Panc1 (cell line): ENCODE measurements around the gene GLT1D1. TPM values are rescaled to one million over a fixed set of nuclear protein-coding genes. Genes with fewer than 3 reads are reported as not detected.

ENCODE experiments used
- ATAC-seq: fragments of 200-7000 bp; cut with Tn5 transposase; 2 replicates; pipeline ENCODE4 v1.9.1; 2020; ENCODE audit warnings: mild to moderate bottlenecking, moderate library complexity
- BruUV-seq: library from RNA; stranded (reverse); fragments of 400-500 nt; replicated peaks from 2 replicates; lab custom pipeline; 2021; lab: Mats Ljungman, UMichigan
- CTCF ChIA-PET: fragments of 300-600 bp; sonication (Branson Sonifier 250); formaldehyde crosslinking; loops from one replicate; lab custom pipeline; 2022; ENCODE audit warnings: antibody characterized with exemption; lab: Charles Lee
- POLR2A ChIA-PET: fragments of 300-600 bp; sonication (Branson Sonifier 250); formaldehyde crosslinking; loops from one replicate; lab custom pipeline; 2022; ENCODE audit warnings: antibody characterized with exemption; lab: Charles Lee
- DNase-seq: peaks from one replicate; pipeline ENCODE4 v3.0.0-alpha.2; 2010; ENCODE audit warnings: low read depth, low spot score
- H3K27ac ChIP-seq: 2 replicates; pipeline ENCODE4 v1.5.1; 2011; ENCODE audit warnings: mild to moderate bottlenecking, low read length, inconsistent platforms
- H3K27me3 ChIP-seq: fragments of 200-500 bp; sonication (Bioruptor generic); 2 replicates; pipeline ENCODE4 v1.6.0; 2014; ENCODE audit warnings: low read length, inconsistent platforms; ENCODE audit not compliant: control insufficient read depth, insufficient read depth
- H3K36me3 ChIP-seq: fragments of 200-500 bp; sonication (Bioruptor generic); 2 replicates; pipeline ENCODE4 v1.5.1; 2014; ENCODE audit warnings: inconsistent platforms, mild to moderate bottlenecking, low read length, moderate library complexity; ENCODE audit not compliant: control insufficient read depth, insufficient read depth
- H3K4me1 ChIP-seq: 2 replicates; pipeline ENCODE4 v1.5.1; 2011; ENCODE audit warnings: inconsistent platforms, mild to moderate bottlenecking, low read length, moderate library complexity; ENCODE audit not compliant: control insufficient read depth, insufficient read depth
- H3K4me3 ChIP-seq, 2 experiments: 2 replicates each; pipeline ENCODE4 v1.5.1; 2011 to 2012; ENCODE audit warnings: low read depth in 2 of 2, low read length in 2 of 2, mild to moderate bottlenecking in 2 of 2, inconsistent platforms in 1 of 2, moderate library complexity in 1 of 2
- H3K9me3 ChIP-seq: fragments of 200-500 bp; sonication (Bioruptor generic); 2 replicates; pipeline ENCODE4 v1.5.1; 2014; ENCODE audit warnings: low read depth, mild to moderate bottlenecking, inconsistent platforms, low read length, moderate library complexity; ENCODE audit not compliant: control insufficient read depth, insufficient read depth
- POLR2AphosphoS5 ChIP-seq: IDR thresholded peaks from 2 replicates; pipeline ENCODE4 v1.6.1; 2012; ENCODE audit warnings: mild to moderate bottlenecking, low read depth, low read length, moderate library complexity
- SIN3A ChIP-seq: IDR thresholded peaks from 2 replicates; pipeline ENCODE4 v1.6.1; 2012; ENCODE audit warnings: low read depth, mild to moderate bottlenecking, low read length, moderate library complexity, borderline replicate concordance; ENCODE audit not compliant: insufficient read depth
- TCF7L2 ChIP-seq: IDR thresholded peaks from 2 replicates; pipeline ENCODE4 v1.6.1; 2011; ENCODE audit warnings: mild to moderate bottlenecking, low read depth, low read length, inconsistent platforms
- in situ Hi-C: cut with HindIII; loops from 2 replicates; pipeline ENCODE4 v1.10.0; 2016; ENCODE audit warnings: low sequenced_read_pairs, low pct_unique_long_range_greater_than_20kb
- intact Hi-C: fragments of 100-400 bp; cut with micrococcal nuclease; formaldehyde crosslinking; loops from one replicate; pipeline ENCODE4 v1.10.0; 2022; ENCODE audit not compliant: unreplicated experiment
- total RNA-seq: library from RNA; stranded (reverse); gene quantifications from one replicate; pipeline ENCODE4 v1.2.1, GENCODE V29; 2021; ENCODE audit not compliant: unreplicated experiment
- TF ChIP-seq, protein P1 (sequence below): fragments of 450-650 bp; IDR thresholded peaks from 2 replicates; pipeline ENCODE4 v1.5.1; 2017; ENCODE audit warnings: mild to moderate bottlenecking
- TF ChIP-seq, protein P2 (sequence below), 2 experiments: IDR thresholded peaks; 2 replicates each; pipeline ENCODE4 v1.6.1; 2011 to 2012; ENCODE audit warnings: low read depth in 2 of 2, control low read depth in 1 of 2, low read length in 1 of 2, mild to moderate bottlenecking in 1 of 2, moderate library complexity in 1 of 2; ENCODE audit not compliant: insufficient read depth in 1 of 2

The GLT1D1 gene
- total RNA-seq, 1 experiment from 2014 or later, result not detected

DNA sequence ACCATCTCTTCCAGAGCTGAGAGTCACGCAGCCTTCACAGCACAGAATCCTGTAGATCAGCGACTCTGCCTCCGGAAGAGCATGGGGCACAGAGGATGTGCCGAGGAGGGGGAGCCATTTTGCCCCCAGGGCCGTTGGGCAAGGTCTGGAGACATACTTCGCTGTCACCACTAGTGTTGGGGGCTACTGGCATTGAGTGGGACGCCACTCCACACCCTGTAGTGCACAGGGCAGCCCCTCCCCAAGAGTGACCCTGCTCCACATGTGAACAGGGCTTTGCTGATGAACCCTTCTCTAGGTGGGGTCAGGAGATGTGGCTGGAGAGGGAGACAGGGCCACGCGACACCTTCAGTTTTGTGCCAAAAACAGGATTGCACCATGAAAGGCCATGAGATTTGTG is 6.0 kb downstream of the GLT1D1 start:
- no TSS peak for BruUV-seq
- ATAC-seq (no peak), DNase-seq (no peak)
- no peaks in the 10 kb centered on the region for H3K4me1 ChIP-seq
- POLR2A ChIA-PET, result no interaction called here
- no peak overlapping the region for H3K27ac ChIP-seq
- no peaks in the 10 kb centered on the region for H3K27me3 ChIP-seq
- no peaks in the 10 kb centered on the region for H3K9me3 ChIP-seq
- no peak overlapping the region for H3K4me3 ChIP-seq
- CTCF ChIA-PET, result no interaction called here
- in situ Hi-C loops, result no loop called here
- no peaks in the 10 kb centered on the region for H3K36me3 ChIP-seq
- TF ChIP-seq TCF7L2 (no peak), POLR2AphosphoS5 (no peak), SIN3A (no peak)
- TF ChIP-seq, protein P1, sequence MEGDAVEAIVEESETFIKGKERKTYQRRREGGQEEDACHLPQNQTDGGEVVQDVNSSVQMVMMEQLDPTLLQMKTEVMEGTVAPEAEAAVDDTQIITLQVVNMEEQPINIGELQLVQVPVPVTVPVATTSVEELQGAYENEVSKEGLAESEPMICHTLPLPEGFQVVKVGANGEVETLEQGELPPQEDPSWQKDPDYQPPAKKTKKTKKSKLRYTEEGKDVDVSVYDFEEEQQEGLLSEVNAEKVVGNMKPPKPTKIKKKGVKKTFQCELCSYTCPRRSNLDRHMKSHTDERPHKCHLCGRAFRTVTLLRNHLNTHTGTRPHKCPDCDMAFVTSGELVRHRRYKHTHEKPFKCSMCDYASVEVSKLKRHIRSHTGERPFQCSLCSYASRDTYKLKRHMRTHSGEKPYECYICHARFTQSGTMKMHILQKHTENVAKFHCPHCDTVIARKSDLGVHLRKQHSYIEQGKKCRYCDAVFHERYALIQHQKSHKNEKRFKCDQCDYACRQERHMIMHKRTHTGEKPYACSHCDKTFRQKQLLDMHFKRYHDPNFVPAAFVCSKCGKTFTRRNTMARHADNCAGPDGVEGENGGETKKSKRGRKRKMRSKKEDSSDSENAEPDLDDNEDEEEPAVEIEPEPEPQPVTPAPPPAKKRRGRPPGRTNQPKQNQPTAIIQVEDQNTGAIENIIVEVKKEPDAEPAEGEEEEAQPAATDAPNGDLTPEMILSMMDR, result no peak
- TF ChIP-seq, protein P2, sequence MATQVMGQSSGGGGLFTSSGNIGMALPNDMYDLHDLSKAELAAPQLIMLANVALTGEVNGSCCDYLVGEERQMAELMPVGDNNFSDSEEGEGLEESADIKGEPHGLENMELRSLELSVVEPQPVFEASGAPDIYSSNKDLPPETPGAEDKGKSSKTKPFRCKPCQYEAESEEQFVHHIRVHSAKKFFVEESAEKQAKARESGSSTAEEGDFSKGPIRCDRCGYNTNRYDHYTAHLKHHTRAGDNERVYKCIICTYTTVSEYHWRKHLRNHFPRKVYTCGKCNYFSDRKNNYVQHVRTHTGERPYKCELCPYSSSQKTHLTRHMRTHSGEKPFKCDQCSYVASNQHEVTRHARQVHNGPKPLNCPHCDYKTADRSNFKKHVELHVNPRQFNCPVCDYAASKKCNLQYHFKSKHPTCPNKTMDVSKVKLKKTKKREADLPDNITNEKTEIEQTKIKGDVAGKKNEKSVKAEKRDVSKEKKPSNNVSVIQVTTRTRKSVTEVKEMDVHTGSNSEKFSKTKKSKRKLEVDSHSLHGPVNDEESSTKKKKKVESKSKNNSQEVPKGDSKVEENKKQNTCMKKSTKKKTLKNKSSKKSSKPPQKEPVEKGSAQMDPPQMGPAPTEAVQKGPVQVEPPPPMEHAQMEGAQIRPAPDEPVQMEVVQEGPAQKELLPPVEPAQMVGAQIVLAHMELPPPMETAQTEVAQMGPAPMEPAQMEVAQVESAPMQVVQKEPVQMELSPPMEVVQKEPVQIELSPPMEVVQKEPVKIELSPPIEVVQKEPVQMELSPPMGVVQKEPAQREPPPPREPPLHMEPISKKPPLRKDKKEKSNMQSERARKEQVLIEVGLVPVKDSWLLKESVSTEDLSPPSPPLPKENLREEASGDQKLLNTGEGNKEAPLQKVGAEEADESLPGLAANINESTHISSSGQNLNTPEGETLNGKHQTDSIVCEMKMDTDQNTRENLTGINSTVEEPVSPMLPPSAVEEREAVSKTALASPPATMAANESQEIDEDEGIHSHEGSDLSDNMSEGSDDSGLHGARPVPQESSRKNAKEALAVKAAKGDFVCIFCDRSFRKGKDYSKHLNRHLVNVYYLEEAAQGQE (IDR thresholded peaks at IDR 0.05; ENCODE audit: insufficient read depth in 1 of 2, low read depth in 2 of 2, low read length in 1 of 2), result no peak
- intact Hi-C loops, result no loop called here

DNA sequence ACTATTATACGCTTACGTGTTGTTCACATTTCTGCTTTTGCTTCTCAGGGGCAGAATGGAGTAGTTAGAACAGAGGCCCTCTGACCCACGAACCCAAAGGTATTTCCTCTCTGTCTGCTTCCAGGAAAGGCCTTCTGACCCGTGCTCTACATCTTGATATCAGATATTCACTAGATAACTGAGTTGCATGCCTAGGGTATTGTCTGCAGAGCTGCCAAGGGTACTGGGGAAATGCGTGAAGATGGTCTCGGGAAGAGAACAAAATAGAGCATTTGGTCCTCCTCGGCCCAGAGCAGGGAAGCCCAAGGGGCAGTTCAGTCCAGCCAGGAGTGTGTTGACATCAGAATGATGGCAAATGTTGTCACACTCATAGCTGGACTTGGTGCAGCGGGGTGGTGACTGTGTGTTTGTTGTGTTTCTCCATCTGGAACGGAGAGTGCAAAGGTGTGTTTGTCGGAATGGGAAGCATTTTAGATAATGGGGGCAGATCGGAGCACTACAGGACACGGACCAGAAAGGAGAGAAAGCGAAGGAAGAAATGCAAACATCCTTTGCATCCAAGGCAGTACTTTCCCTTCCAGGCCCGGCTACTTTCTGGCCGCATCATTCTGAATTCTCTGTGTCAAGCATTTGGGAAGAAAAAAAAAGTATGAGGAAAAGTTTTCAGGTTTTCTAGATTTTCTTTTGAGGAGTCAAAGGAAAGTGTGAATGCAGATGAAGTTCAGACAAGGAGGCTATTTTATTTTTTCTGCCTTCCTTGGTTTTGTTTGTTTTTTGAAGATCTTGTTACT is 8.1 kb downstream of the GLT1D1 start:
- no peaks in the 10 kb centered on the region for H3K4me1 ChIP-seq
- H3K9me3 ChIP-seq, result no peaks in the 10 kb centered on the region
- no peak overlapping the region for H3K4me3 ChIP-seq
- ATAC-seq, result peak; percentile 40; the same call in 1 of the 2 replicates
- CTCF ChIA-PET, result no interaction called here
- intact Hi-C loops (no loop called here), in situ Hi-C loops (no loop called here)
- POLR2A ChIA-PET, result no interaction called here
- no peak overlapping the region for H3K27ac ChIP-seq
- H3K36me3 ChIP-seq, result no peaks in the 10 kb centered on the region
- no peaks in the 10 kb centered on the region for H3K27me3 ChIP-seq
- no TSS peak for BruUV-seq
- TF ChIP-seq, protein P2 (IDR thresholded peaks at IDR 0.05; ENCODE audit: insufficient read depth in 1 of 2, low read depth in 2 of 2, low read length in 1 of 2), result no peak
- TF ChIP-seq SIN3A (no peak), TCF7L2 (no peak), POLR2AphosphoS5 (no peak)
- TF ChIP-seq, protein P1, result no peak
- no peak for DNase-seq
